MM.1S (cell line): ENCODE data around the gene POLR3E.

ENCODE experiments used
- DNase-seq: peaks from one replicate; pipeline ENCODE4 v3.0.0-alpha.2; 2015
- H2AFZ ChIP-seq: fragments of 300-600 bp; sonication (generic); 2 replicates; pipeline ENCODE4 v1.6.0; 2016; ENCODE audit warnings: antibody characterized with exemption, low read length
- H3F3A ChIP-seq: fragments of 300-600 bp; sonication (generic); 2 replicates; pipeline ENCODE4 v1.6.1; 2016; ENCODE audit warnings: mild to moderate bottlenecking, antibody characterized with exemption, low read length, moderate library complexity, mixed read lengths; ENCODE audit not compliant: insufficient read depth
- H3K27ac ChIP-seq: fragments of 300-600 bp; sonication (generic); 2 replicates; pipeline ENCODE4 v1.5.1; 2016; ENCODE audit warnings: mild to moderate bottlenecking, low read length
- H3K27me3 ChIP-seq: fragments of 300-600 bp; sonication (generic); replicated peaks from 2 replicates; pipeline ENCODE4 v1.6.0; 2016; ENCODE audit warnings: low read length; ENCODE audit not compliant: insufficient read depth
- H3K36me3 ChIP-seq: fragments of 300-600 bp; sonication (generic); replicated peaks from 2 replicates; pipeline ENCODE4 v1.6.1; 2016; ENCODE audit warnings: mild to moderate bottlenecking, low read length, mixed read lengths; ENCODE audit not compliant: insufficient read depth
- H3K4me1 ChIP-seq: fragments of 300-600 bp; sonication (generic); 2 replicates; pipeline ENCODE4 v1.6.1; 2016; ENCODE audit warnings: low read length, mixed read lengths
- H3K4me2 ChIP-seq: fragments of 300-600 bp; sonication (generic); 2 replicates; pipeline ENCODE4 v1.6.0; 2016; ENCODE audit warnings: low read depth, low read length
- H3K4me3 ChIP-seq: fragments of 300-600 bp; sonication (generic); 2 replicates; pipeline ENCODE4 v1.5.1; 2016; ENCODE audit warnings: low read length, mixed read lengths
- H3K79me2 ChIP-seq: fragments of 300-600 bp; sonication (generic); 2 replicates; pipeline ENCODE4 v1.6.1; 2016; ENCODE audit warnings: mixed run types, low read length, mixed read lengths
- H3K9ac ChIP-seq: fragments of 300-600 bp; sonication (generic); 2 replicates; pipeline ENCODE4 v1.6.1; 2016; ENCODE audit warnings: low read length, mixed read lengths
- H3K9me2 ChIP-seq: fragments of 300-600 bp; sonication (generic); replicated peaks from 2 replicates; pipeline ENCODE4 v1.6.1; 2016; ENCODE audit warnings: mild to moderate bottlenecking, low read length, mixed read lengths; ENCODE audit not compliant: insufficient read depth
- H3K9me3 ChIP-seq: fragments of 300-600 bp; sonication (generic); replicated peaks from 2 replicates; pipeline ENCODE4 v1.6.1; 2016; ENCODE audit warnings: mild to moderate bottlenecking, low read length, mixed read lengths; ENCODE audit not compliant: insufficient read depth
- H4K20me1 ChIP-seq: fragments of 300-600 bp; sonication (generic); 2 replicates; pipeline ENCODE4 v1.6.1; 2016; ENCODE audit warnings: mild to moderate bottlenecking, low read length, moderate library complexity, mixed read lengths; ENCODE audit not compliant: insufficient read depth
- CTCF ChIP-seq: fragments of 300-600 bp; sonication (generic); IDR thresholded peaks from 2 replicates; pipeline ENCODE4 v1.5.1; 2016; ENCODE audit warnings: antibody characterized with exemption, low read length, mixed read lengths
- EZH2 ChIP-seq: fragments of 300-600 bp; sonication (generic); optimal IDR thresholded peaks from 2 replicates; pipeline ENCODE3; 2017; ENCODE audit warnings: low read depth, mild to moderate bottlenecking, antibody characterized with exemption, low read length, mixed read lengths
- EZH2phosphoT487 ChIP-seq: fragments of 300-600 bp; sonication (generic); IDR thresholded peaks from 2 replicates; pipeline ENCODE4 v1.6.1; 2018; ENCODE audit warnings: antibody characterized with exemption, low read length

Gene POLR3E

GRCh38 chr16:22375963-22376640 lies 78.9 kb downstream of the POLR3E start:
- no peak for DNase-seq
- H3K27me3 ChIP-seq = no peaks in the 10 kb centered on the region
- no peaks in the 10 kb centered on the region for H3K9me3 ChIP-seq
- H2AFZ ChIP-seq = no peak overlapping the region
- no peak overlapping the region for H3K4me2 ChIP-seq
- 0 out of 2 replicates have a peak, but pooled peaks cover 3% of the 10 kb centered on the region for H3K4me1 ChIP-seq
- H3K9me2 ChIP-seq = no peaks in the 10 kb centered on the region
- no peaks in the 10 kb centered on the region; the same call in 1 of the 2 replicates for H4K20me1 ChIP-seq
- H3K36me3 ChIP-seq = no peaks in the 10 kb centered on the region
- no peak overlapping the region for H3K27ac ChIP-seq
- TF ChIP-seq CTCF = no peak
- no peak for TF ChIP-seq EZH2phosphoT487
- TF ChIP-seq EZH2 = no peak
- no peaks in the 10 kb centered on the region for H3F3A ChIP-seq
- H3K4me3 ChIP-seq = no peak overlapping the region
- H3K79me2 ChIP-seq = peaks cover 30% of the 10 kb centered on the region
- H3K9ac ChIP-seq = no peak overlapping the region

GRCh38 chr16:22379656-22380055 lies 82.4 kb downstream of the POLR3E start:
- Histone ChIP-seq H3K4me1 (no peaks in the 10 kb centered on the region), H3K4me2 (no peak overlapping the region), H3K9me2 (no peaks in the 10 kb centered on the region), H3K36me3 (no peaks in the 10 kb centered on the region), H2AFZ (no peak overlapping the region), H3K9me3 (no peaks in the 10 kb centered on the region), H3K27ac (no peak overlapping the region), H4K20me1 (no peaks in the 10 kb centered on the region), H3K27me3 (no peaks in the 10 kb centered on the region), H3K9ac (no peak overlapping the region), H3K79me2 (no peaks in the 10 kb centered on the region), H3K4me3 (no peak overlapping the region), H3F3A (no peaks in the 10 kb centered on the region)
- DNase-seq = no peak
- TF ChIP-seq CTCF = no peak
- TF ChIP-seq EZH2 = no peak
- no peak for TF ChIP-seq EZH2phosphoT487

- Histone ChIP-seq H3K4me1 (no peaks in the 10 kb centered on the region), H3K4me3 (no peak overlapping the region), H3K27me3 (no peaks in the 10 kb centered on the region), H3K9me3 (no peaks in the 10 kb centered on the region), H3K36me3 (no peaks in the 10 kb centered on the region), H2AFZ (no peak overlapping the region), H3K4me2 (no peak overlapping the region), H3K9me2 (no peaks in the 10 kb centered on the region), H3K9ac (no peak overlapping the region), H4K20me1 (no peaks in the 10 kb centered on the region), H3K79me2 (no peaks in the 10 kb centered on the region), H3F3A (no peaks in the 10 kb centered on the region), H3K27ac (no peak overlapping the region)
- TF ChIP-seq EZH2 = no peak
- no peak for TF ChIP-seq CTCF
- TF ChIP-seq EZH2phosphoT487 = no peak
- no peak for DNase-seq
Observed at GRCh38 chr16:22380529-22380928, 83.3 kb downstream of the POLR3E start.
